Epithelial cell of proximal tubule (primary cell): Measurements from ENCODE around the gene S100P. TPM values are rescaled to one million over a fixed set of nuclear protein-coding genes. Genes with fewer than 3 reads are reported as not detected.

Experiments used
- DNase-seq: peaks from one replicate; pipeline ENCODE4 v3.0.0-alpha.2; 2011; ENCODE audit warnings: low read depth
- H3K4me3 ChIP-seq: 2 replicates; pipeline ENCODE4 v1.5.1; 2011; ENCODE audit warnings: low read depth, mild to moderate bottlenecking, low read length
- CTCF ChIP-seq: conservative IDR thresholded peaks from 2 replicates; pipeline ENCODE4 v1.5.1; 2012; ENCODE audit warnings: low read depth, mild to moderate bottlenecking, low read length
- total RNA-seq: library from RNA; depleted of rRNA; stranded (reverse); fragments of >200 nt; gene quantifications from 2 replicates; pipeline ENCODE4 v1.2.3, GENCODE V29; 2015

The S100P gene
- total RNA-seq, 1 donor from 2014 or later: 92.5 TPM

DNA sequence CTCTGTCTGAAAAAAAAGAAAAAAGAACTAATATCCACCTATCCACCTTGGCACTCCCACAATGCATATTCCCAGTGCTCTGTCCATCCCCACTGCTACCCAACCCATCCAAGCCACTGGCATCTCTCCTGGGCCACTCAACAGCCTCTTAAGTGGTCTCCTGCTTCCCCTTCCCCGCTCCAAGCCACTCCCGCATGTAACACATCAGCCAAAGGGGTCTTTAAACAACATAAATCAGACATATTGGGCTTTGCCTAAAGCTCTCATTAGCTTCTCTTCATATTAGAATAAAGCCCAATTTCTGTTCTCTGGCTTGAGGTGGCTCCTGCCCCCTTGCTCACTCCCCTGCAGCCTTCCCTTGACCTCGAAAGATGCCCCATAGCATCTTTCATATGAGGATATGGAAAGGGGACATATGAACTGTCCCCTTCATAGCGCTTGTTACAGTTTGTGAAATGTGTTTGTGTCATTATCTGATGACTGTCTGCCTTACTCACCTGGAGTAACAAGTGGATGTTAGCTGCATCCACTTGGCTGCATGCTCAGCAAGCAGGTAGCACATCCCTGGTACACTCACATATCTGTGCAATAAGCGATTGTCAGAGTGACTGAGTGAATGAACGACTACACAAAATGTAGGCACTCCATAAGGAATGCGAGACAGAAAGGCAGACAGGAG is 25.4 kb downstream of the S100P start:
- TF ChIP-seq CTCF: no peak
- no peak for DNase-seq
- no peak overlapping the region for H3K4me3 ChIP-seq

DNA sequence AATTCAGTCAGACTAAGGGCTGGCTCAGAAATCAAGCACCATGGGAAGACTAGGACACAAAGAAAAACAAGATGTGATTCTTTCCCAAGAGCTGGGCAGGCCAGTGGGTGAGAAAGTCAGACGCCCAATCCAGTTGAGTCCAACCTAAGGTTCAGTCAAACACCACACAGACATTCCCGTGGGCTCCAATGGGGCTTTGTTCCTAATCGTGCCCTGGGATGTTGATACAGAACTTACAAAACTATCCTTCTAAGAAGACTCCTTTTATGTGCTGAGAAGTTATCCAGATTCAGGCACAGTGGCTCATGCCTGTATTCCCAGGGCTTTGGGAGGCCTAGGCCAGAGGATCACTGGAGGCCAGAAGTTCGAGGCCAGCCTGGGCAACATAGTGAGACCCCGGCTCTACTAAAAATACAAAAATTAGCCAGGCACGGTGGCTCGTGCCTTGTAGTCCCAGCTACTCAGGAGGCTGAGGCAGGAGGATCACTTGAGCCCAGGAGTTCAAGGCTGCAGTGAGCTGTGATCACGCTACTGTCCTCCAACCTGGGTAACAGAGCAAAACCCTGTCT is 26.0 kb downstream of the S100P start:
- TF ChIP-seq CTCF: no peak
- H3K4me3 ChIP-seq: no peak overlapping the region
- no peak for DNase-seq

DNA sequence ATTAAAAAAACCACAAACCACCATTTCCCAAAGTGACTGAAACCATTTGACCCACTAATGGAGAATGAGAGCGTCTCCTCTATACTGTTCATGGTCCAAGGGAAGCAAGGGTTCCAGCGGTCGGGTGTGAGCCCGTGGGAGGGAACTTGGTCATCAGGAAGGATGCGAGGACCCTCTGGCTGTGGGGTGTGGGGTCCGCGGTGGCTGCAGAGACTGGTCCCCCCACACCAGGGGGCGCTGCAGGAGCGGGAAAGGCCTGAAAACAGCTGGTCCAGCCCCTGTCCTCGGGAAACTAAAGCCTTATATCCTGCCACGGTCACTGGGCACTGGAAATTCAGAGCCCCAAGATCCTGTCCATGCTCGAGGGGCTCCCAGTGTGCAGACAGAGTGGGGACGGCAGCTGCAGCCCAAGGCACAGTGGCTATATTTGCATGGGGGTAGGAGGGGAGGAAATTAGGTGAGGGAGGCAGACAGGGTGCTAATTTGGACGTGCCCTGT is 26.6 kb downstream of the S100P start:
- no peak overlapping the region for H3K4me3 ChIP-seq
- DNase-seq: no peak
- peak; percentile 96 for TF ChIP-seq CTCF

GRCh38 chr4:6721121-6721520 is 27.4 kb downstream of the S100P start:
- no peak for TF ChIP-seq CTCF
- no peak for DNase-seq
- no peak overlapping the region for H3K4me3 ChIP-seq

- DNase-seq: no peak
Observed at GRCh38 chr4:6722891-6723290, 29.2 kb downstream of the S100P start.

GRCh38 chr4:6723851-6724250 is 30.2 kb downstream of the S100P start:
- DNase-seq: no peak
- H3K4me3 ChIP-seq: no peak overlapping the region
- TF ChIP-seq CTCF: no peak

More at GRCh38 chr4:6722891-6723290, 29.2 kb downstream of the S100P start:
- TF ChIP-seq CTCF: no peak
- no peak overlapping the region for H3K4me3 ChIP-seq
